ENCODE results near the gene PAPPA2. TPM values are rescaled to one million over a fixed set of nuclear protein-coding genes. Genes with fewer than 3 reads are reported as not detected.
A peak's percentile ranks its signal among the peaks of the same experiment; 100 is the strongest.
"Not testable (repeated sequence)": the region's sequence is repeated elsewhere in the genome, so short reads cannot be mapped to it uniquely, and the experiment has no call there.

PAPPA2 gene
- polyA plus RNA-seq, 1 donor, result 88.4 TPM

DNA sequence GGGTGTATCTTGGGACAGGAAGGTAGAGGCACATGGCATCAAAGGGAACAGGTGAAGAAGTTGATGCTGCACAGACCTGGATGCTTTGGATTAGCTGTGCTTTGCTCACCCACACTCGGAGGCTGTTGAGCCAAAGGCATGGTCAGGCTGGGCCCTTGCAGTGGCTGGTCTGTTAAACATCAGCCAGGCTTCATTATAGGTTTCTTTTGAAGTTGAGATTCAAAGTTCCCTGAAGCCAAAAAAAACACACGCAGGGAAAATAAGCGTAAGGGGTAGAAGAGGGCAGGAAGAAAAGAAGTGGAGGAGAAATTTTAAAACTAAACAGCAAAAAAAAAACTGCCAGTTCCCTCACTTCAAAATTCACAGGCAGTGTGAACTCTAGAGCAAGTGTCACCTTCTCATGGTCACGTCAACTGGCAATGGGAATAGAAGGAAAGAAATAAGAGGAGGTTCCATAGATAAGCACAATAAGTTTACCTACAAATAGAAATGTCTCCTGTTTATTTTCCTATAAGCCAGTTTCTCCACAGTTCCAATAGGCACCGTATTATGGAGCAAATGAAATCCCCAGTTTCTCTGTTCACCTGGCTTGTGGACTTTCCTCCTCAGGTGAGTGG lies 139.5 kb downstream of the PAPPA2 start:
- no peak for DNase-seq

DNA sequence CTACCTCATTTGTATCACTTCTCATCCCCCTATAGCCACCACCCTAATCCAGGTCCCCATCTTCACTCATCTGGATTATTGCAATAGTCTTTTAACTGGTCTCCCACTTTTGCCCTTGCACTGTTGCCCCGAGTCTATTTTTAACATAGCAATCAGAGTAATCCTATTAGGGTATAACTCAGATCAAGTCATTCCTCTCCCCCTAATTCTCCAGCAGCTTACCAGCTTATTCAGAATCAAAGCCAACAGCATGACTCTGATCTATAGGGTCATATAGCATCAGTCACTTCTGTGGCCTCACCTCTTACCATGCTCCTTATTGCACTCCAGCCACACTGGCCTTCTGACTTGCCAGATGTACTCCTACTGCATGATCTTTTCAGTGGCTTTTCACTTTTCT lies 140.7 kb downstream of the PAPPA2 start:
- no peak for DNase-seq

DNA sequence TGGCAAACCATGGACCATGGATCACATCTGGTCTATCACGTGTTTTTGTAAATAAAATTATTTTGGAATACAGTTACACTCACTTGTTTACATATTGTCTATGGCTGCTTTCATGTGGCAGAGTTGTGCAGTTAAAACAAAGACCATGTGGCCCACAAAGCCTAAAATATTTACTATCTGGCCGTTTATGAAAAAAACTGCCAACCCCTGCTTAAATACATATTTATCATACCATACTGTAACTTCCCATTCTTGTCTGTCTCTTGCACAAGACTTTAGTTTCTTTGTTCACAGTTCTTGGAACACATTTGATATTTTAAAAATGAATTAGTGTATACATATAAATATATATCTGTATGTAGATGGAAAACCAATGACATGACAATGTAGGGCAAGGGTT lies 141.5 kb downstream of the PAPPA2 start:
- no peak for DNase-seq

DNA sequence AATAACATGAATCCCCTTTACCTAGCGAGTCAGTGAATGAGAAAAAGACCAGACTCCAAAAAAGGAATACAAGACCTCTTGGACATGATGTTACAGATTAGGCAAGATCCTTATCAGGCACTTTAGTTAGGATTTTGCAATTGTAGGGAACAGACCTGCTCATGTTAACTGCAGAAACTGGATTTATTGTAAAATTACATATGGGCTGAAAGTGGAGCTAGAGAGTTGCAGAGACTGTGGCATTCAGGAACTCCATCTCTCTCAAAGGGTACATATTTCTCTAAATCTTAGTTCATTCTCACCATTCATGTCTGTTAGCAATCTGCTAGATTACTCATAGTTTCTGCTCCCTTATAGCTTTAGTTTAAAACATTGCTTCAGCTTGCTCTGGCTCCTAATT lies 142.2 kb downstream of the PAPPA2 start:
- no peak for DNase-seq

DNA sequence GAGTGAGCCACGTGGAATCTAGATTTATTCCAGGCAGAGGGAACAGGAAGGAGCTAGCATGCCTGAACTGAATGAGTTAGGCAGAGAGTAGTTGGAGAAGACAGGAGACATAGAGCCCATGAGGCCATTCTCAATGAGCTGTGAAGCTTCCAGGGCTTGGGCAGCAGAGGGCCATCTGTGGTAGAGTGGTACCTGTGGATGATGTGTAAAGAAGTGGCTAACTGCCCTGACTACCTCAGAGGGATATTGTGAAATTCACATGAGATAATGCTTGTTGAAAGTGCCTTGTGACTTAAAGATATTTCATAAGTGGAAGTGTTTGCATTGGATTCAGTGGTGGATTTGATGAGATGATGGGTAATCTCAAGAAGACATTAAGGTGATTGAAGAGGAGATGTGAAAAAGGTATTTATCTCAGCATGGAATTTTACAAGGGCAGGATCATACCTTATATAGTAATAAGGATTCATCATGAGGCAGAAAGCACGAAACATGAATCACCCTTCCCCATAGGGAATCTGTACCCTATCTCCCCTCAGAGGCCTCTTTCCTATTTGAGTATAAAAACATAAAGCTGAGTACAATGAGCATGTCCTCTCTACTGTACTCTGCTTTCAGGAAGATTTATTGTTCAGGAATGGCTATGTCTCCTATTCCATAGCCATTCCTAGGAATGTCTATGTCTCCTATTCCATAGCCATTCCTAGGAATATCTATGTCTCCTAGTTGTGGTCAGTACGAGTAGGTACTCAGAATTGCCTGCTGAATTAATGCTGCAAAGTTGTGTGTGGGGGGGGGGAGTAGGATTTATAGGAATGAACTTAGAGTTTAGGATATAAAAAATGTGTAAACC lies 146.8 kb downstream of the PAPPA2 start:
- no peak for DNase-seq

DNA sequence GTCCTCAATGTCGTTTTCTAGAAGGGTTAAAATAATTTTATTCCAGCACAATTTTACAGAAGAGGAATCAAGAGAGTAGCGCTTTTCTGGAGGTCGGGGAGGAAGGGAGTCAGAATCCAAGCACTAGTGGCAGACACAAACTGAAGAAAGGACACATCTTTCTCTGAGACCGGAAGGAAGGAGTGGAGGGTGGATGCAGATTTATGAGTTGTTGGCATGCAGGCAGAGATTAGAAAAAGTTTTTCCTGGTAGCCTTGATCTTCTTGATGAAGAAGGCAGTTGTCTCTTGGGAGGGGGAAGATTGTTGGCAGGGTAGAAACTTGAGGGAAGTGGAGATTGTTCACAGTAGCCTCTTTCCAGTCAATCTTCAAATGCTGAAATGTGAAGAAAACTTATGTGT lies 149.8 kb downstream of the PAPPA2 start:
- no peak for DNase-seq

DNA sequence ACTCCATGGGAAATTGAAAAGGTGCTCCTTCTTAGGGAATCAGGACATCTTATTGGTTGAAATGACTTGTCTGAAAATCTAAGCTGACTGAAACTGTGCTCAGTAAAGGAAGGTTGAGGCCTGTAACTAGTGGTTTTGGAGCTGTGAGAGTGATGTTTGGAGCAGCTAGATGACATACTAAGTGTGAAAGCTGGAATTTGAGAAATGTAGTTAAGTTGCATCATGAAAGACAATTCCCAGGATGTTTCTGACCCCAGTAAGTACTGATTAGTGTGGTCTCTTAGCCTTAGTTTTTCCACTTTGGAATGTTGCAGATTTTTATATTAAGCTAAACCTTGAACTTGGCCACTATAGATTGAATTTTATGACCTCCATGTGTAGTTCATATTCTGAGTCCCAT lies 154.9 kb downstream of the PAPPA2 start:
- DNase-seq, result no peak

DNA sequence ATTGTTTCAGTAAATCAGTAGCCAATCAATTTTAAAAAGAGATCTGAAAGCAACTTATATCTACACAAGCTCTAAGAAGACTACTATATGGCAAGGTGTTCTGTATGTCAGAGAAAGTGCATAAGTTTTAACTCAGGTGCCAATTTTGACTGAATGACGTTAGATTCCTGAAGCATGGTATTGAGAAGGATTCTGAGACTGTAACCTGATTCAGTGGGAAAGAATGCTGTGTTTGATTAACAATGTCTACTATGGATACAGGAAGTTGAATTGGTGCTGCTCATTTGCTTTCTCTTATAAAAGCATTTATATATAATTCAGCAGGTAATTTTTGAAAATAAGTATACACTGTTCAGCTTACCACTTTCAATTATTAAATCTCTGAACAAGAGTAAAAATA lies 156.3 kb downstream of the PAPPA2 start:
- no peak for DNase-seq

DNA sequence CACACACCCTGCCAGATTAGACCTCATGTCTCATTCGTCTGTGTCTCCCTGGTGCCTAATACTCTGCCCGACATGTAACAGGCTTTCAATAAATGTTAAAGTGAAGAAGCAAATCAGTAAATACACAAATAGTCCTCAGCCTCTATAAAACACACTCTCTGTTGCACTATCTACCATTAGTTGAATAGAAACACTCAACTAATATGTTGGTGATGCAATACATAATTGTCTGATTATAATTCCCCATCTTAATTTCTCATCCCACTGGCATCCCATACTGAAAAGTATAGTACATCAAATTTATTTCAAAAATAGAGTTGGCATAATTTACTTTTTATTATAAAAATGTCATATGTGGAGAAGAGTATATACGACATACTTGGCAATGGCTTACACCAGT lies 162.4 kb downstream of the PAPPA2 start:
- DNase-seq, result no peak

DNA sequence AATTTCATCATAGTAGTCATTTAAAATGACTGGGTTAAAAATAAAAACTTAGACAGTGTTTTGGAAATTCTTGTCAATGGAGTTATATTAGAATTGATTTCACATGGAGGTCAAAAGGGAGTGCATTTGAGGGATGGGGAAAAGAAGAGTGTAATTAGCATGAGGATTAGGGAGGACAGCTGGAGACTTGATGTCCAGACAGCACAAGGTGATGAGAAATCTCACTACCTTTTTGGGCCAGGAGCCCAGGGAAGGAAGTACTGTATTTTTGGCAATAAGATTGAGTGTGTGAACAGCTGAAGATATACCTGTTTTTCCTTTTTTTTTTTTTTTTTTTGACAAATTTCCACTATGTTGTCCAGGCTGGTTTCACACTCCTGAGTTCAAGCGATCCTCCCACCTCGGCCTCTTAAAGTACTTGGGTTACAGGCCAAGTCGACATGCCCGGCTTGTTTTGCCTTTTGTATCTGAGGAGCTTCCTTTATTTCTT lies 163.6 kb downstream of the PAPPA2 start:
- no peak for DNase-seq

DNA sequence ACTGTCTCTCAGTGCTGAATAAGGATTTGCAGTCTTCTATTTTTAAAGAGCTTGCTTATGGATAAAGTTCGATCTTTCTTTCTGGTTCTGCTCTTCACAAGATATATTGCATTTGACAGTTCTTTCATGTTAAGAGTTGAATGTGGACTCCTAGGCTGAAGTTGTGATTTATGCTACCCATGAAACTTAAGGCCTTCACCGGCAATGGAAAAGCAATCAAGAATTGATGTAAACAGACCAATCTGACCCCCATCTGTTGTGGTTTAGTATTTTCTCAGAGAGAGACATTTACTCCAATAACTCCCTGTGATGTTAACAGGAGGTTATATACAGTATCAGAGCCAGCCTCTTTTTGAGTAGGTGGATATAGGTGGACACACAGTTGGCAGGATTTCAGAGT lies 165.8 kb downstream of the PAPPA2 start:
- peak; percentile 61 for DNase-seq

DNA sequence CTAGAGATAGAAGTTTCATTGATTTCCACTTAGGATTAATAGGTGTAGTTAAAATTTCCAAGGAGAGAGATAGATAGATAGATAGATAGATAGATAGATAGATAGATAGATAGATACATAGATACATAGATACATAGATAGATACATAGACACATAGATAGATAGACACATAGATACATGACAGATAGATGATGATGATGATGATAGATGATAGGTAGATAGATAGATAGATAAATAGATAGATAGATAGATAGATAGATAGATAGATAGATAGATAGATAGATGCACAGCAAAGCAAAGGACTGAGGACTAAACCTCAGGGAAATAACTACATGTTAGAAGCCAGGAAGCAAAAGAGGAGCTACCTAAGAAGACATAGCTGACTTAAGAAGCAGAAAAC lies 171.8 kb downstream of the PAPPA2 start:
- not testable (repeated sequence) for DNase-seq

DNA sequence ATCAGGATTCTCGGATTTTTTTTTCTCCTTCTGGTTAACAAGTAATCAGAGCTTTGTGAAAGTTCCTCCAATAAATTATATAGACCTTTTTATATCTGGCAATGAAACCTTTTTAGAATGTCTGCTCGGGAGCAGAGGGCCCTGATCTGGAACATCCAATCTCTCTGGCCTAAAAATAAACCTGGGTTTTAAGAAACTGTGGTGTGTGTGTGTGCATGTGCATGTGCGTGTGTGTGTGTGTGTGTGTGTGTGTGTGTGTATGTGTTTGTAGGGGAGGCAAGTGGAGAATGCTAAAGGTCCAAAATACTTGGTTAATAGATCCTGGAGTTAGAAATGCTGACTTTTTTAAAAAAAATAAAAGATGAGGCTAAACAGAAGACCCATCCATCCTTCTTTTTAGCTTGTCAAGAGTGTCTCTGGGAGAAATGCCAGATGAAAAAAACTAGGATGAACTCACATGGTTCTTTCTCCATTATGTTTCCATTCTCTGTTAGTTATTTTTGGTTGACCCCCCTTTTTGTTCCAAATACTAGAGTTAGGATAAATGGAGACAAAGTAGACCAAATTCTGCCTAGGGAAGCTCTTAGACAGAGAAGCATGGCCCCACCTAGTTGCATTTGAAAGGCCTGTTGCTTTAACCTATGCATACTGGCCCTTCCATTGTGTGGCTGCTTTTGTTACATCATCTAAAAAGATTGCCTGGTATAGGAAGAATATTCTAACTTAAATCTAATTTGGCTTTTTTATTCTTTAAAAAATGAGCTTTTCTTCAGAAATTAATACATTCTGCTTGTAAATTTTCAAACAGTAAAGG lies 175.9 kb downstream of the PAPPA2 start:
- DNase-seq, result no peak

DNA sequence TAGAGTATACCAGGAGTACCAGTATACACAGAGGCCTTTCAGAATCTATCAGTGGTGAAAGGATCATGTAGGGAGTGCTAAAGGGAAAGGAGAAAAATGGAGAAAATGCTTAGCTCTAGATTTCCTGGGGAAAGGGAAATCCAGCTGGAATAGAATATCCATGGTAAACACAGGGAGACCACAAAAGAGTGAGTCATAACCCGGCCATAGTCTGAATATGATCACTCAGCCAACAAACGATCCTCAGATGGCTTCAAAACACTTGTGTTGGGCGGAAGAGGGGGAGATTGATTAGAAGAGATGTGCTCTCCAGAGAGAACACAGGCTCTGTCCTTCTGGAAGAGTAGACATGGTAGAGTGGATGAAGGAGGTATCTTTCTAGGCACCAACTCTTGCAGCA lies 180.6 kb downstream of the PAPPA2 start:
- no peak for DNase-seq

DNA sequence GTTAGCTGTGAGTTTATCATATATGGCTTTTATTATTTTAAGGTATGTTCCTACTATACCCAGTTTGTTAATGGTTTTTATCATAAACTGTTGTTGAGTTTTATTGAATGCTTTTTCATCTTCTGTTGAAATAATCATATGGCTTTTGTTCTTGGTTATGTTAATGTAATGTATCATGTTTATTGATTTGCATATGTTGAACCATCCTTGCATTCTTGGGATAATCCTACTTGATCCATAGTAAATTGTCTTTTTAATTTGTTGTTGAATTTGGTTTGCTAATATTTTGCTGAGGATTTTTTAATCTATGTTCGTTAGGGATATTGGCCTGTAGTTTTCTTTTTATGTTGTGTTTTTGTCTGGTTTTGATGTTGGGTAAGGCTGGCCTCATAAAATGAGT lies 185.6 kb downstream of the PAPPA2 start:
- no peak for DNase-seq

DNA sequence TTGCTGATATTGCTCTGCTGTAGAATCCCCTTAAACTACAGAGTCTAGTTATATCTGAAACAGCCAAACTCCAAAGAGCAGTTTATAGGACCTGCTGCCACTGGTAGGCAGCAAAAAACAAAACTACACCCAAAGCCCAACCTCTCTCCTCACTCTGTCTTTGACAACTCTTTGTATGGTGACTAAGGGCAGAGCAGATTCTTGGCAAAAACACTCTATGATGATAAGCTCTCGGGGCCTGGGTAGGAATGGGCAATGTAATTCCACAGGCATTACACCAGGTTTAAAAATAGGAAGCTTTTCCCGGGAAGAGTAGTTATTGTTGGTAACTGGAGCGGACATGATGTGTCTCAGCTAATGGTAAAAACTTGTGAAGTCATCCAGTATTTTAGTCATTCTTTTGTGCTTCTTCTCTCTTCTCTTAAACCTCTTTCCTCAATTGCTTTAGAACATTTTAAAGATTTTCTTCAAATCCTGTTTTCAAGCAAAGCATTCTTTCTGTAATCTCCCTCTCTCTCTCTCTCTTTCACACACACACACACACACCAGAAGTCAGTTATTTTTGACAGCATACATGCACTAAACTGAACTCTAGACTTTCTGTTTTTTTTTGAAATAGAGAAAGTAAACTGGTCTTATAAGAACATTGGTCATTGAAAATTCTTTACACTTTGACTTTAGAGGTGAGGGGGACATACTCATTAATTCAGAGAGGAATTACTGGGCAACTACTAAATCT lies 193.5 kb downstream of the PAPPA2 start:
- DNase-seq, result no peak

DNA sequence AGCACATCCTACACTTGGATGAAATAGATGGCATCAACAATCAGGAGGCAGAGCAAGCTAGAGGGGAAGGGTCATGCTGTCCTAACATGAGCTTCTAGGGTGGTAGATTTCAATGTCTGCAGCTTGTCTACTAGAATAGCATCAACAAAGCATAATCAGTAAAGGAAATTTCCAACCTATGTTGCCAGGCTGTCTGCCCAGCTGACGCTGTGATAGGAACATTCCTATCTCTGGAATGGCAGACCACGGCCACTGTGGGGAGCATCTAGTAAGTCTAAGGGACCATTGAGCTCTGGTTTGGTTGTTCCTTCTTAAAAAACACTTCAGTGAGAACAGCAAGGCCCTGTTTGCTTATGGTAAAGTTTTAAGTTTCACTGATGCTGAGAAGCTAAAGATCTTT lies 206.8 kb downstream of the PAPPA2 start:
- DNase-seq, result no peak

DNA sequence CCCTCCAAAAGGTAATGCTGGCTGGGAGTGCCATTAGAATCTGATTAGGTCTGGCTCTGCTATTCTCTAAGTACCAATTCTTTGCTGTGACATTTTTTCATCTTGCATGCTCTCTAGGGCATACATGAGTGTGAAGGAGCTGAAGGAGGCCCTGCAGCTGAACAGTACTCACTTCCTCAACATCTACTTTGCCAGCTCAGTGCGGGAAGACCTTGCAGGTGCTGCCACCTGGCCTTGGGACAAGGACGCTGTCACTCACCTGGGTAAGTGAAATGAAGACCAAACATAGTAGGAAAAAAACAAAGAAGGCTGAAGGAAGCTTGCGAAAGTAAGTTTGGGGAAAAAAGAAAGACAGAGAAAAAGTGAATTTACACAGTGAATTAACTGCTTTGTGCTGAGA lies 207.9 kb downstream of the PAPPA2 start:
- DNase-seq, result no peak

DNA sequence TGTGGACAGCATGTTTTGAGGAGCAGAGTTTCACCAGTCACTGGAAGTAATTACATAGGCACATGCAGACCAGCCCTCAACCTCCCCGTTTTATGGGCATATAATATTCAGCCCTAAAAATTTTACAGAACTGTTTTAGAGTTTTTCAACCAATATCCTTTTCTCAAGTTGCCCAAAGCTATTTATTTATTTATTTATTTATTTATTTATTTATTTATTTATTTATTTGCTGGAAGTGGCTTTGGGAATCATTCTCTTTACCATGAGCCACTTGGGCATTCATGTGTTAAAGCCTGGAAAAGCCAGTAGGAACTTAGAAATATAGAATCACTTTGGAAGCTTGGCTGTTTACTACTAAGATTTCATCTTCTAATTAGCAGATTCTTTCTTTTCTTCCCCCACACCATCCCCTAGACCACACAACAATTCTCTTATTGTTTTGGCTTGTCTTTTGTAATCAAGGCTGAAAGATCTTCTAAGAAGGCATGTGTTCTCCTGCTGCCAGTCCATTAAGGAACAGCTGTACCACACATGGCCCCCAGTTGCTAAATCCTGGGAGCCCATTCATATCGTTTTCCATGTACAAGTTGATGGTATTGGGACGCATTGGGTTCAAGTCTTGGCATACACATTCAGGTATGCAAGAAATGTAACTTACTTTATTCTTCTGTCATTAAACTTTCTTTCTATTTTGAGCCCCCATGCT lies 220.0 kb downstream of the PAPPA2 start:
- DNase-seq, result no peak

DNA sequence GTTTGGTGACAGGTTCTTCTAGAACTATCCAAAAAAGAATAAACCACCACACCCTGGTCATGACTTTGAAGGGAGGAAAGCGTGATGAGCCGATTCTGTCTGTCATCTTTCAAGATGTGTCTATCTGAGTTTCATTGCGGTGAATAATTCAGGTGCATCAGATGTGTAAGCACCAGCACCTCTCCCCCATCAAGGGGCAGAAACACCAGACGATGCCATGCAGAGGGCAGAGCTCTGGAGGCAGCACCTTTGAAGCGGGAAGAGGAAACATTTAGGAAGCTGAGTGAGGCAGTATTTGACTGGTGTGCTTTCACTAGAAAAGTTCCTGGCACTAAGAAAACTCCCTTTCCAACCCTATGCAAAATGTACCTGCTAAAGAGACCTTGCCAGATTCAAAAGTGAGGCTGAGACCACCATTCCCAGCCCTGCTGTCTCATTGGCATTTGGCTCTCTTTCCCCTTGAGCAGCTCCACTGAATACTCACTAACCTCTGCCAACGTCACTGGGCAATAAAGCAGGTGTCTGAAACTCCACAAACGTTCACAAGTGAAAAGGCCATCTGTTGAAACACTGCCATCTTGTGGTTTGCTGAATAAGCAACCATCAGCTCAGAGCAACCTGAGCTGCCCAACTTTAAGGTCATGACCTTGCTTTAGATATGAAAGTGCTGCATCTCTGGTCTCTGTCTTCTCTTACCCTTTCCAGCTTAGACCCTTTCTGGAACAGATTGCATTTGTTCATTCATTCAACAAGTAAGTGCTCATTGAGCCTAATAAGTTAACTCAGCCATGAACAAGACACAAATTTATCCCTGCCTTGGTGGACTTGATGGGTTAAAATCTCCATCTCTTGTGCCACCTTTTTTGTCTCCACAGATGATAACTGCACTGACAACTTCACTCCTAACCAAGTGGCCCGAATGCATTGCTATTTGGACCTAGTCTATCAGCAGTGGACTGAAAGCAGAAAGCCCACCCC lies 228.6 kb downstream of the PAPPA2 start:
- peak; percentile 81 for DNase-seq

Data from left kidney (tissue), 2 donors.